Stimulated activated CD4-positive, alpha-beta T cell treated with anti-CD3 and anti-CD28 coated beads, Interleukin-4, amount 100 ng/mL, for 4 hours (primary cell): Measurements from ENCODE around the gene SRRD.
"Not testable (repeated sequence)": the region's sequence is repeated elsewhere in the genome, so short reads cannot be mapped to it uniquely, and the experiment has no call there.

Experiments used
- DNase-seq, 2 experiments: peaks; one replicate each; pipeline ENCODE4 v3.0.0-alpha.2; 2020

Gene SRRD

DNA sequence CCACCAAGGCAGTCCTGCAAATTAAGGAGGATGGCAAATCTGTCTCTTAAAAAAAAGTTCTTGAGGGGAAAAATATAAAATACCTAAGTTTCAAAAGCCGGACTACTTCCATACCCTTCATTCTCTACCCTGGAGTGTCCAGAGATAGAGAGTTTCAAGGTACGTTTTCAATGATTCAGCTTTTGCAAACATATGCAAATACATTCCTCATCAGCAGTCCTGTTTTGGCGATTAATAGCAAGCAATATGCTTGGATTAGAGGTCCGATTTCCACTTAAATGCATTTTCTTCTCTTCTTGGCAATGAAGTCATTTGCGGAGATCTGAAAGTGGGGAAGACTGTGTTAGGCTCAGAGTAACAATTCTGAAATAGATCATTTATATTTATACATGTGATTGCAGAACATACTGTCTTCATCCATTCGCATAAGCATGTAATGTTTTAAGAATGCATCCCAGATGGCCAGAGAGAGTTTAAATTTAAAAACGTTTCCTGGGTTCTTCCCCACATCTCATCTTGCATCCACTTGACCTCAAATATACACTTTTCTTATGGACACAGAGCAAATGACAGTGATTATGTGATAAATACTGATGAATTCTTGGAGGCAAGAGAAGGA, 42.4 kb downstream of the SRRD start:
- no peak for DNase-seq

DNA sequence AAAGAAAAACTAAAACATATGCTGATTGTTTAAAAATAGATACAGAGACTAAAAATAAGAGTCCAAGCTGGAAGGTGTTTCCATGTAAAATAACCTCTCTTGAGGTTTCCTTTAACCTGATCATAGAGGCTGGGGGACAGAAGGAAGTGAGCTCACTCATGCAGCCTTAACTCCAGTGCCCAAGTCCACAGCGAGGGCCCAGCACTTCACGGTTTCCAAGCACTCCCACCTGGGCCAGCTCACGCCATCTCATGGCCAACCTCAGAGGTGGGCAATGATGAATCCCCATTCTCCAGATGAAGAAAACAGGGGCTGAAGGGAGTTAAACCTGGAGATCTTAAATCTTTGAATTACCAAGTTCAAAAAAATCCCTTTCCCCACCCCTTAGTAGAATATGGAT, 43.5 kb downstream of the SRRD start:
- no peak for DNase-seq

DNA sequence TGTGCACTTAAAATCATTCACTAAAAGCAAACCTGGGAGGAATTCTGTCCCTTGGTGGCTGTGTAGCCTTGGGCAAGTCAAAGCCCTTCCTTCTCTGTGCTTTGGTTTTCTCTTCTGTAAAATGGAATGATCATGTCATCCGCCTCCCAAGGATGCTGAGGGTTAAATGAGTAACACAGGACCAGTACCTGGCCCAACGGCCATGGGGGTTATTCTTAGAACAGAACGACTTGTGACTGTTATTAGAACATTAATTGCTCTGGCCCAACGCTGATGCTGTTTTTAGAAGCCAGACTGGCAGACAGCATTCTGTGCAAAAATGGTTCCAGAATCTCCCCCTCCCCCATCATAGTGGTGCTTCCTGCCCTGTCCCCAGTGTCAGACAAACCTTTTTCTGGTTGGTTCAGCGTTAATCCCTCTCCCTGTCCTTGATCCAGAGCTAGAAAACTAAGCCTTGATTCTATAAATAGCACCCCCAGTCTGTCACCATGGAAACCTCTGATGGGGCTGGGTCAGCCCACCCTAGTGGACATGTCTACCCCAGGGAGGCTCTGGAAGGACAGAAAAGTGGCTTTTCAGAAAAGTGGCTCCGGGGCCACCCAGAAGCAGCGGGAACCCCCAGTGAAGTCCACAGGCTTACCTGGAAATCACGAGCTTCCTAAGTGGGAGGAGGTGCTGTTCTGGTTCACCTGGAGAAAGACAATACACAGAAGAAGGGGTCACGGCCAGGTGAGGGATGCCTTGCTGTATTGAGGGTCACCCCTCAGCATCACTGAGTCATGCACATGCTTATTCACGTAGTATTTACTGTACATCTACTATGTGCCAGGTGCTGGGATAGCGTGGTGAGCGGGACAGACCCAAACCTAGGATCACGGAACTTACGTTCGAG, 44.1 kb downstream of the SRRD start:
- no peak for DNase-seq

DNA sequence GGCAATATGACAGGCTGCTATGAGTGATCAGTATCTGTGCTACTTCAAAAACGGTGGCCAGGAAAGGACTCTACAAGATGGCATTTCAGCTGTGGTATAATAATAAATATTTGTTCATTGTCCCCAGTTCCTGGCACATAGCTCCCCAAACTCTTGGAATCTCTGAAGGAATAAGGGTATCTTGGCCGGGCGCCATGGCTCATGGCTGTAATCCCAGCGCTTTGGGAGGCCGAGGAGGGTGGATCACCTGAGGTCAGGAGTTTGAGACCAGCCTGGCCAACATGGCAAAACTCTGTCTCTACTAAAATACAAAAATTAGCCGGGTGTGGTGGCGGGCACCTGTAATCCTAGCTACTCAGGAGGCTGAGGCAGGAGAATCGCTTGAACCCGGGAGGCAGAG, 44.8 kb downstream of the SRRD start:
- not testable (repeated sequence) for DNase-seq

DNA sequence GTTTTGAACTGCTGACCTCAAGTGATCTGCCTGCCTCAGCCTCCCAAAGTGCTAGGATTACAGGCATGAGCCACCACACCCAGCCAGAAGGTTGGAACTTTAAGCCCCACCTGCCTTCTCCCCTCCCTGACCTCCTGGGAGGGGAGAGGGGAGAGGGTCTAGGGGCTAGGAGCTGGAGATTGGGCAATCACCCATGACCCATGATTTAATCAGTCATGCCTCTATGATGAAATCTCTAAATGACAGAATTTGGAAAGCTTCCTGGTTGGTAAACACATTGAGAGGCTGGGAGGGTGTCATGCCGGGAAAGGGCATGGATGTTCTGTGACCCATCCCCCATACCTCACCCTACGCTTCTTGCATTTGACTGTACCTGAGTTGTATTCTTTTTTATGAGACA, 45.7 kb downstream of the SRRD start:
- no peak for DNase-seq

DNA sequence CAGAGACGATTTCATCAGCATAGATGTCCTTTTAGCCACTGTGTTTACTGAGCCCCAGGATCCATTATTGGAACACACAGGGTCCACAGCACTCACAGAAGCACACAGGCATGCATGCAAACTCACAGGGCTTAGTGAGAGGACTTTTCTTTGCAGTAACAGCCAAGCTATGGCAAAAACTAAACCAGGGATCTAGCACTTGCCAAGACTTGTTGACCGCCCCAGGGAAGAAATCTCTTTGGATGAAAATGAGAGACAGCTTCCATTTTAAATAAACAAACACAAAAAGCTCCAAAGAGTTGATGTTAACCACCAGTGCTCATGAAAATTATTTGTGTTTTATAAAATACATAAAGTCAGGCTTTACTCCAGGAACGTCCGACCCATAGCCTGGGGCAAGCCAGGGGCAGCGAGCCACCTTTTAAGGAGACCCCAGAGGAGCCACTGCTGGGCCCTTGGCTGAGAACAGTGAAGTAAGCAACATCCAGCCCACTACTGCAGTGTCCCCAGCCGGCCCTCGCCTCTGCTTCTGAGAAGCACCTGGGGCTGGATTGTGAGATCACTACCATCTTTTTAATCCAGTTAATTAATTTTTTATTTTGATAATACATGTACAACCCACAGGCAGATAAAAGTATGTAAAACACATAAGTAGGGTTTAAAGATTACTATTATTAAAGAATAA, 50.6 kb downstream of the SRRD start:
- DNase-seq: no peak

DNA sequence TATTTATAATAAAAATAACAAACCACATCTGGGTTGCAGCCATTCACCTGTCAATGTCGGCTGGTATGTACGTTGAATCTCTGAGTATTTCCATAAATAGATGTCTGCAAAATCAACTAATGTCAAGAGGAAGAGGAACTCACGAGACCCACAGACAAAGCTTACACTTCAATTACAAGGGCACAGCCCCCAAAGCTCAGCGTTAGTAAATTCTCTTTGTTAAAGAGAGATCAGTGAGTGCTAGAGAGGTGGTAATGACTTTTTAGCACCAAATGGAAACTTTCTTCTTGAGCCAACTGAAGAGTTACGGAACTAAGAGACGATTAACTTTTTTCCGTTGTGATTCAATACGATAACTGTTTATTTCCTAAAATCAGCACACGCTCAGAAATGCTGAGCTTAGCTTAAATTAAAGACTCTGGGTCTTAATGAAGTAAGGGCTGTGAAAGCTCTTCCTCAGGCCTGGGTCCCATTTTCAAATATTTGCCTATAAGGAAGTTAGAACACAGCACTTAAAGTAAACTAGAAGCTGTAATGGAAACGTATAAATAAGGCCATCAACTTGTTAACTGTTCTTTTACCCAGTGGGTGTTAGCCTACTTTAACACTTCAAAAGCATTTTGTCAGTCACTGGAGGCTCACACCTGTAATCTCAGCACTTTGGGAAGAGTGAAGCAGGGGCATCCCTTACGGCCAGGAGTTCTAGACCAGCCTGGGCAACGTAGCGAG, 51.4 kb downstream of the SRRD start:
- DNase-seq: no peak

DNA sequence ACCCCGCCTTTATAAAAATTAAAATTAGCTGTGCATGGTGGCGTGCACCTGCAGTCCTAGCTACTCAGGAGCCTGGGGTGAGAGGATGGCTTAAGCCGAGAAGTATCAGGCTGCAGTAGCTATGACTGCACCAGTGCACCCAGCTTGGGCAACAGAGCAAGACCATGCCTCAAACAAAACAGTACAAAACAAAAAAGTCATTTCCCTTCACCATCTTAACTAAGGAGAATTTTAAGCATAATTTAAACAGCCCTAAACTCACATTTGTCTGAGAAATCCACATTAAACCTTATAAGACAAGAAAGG, 51.9 kb downstream of the SRRD start:
- DNase-seq: no peak

DNA sequence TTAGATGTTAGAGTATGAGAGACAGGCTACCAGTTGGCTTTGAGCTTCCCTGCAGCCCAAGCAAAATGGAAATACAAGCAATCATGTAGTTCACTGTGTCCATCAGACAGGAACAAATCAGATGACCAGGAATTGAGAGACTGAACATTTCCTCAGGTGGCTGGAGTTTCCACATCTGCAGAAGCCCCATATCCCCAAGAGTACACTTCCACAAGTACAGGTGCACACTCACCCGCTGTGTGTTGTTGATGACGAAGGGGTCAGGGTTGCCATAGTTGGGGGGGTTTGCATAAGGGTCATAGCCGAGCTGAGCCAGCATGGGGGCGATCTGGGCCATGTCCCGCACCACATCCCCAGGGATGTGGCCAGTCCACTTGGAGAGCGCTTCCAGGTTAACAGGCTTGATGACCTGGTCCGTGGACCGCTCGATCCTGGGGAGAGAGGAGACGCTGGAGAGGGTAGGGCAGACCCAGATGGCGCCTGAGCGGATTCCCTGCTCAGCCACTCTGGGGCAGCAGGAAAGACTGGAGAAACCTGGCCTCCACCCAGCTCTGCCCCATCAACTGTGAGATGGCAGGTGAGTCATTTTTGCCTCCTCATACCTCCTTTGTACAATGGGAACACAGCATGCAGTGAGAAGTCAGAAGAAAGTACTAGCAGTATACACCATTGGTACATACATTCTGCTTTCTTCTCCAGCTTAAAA, 52.5 kb downstream of the SRRD start:
- no peak for DNase-seq

DNA sequence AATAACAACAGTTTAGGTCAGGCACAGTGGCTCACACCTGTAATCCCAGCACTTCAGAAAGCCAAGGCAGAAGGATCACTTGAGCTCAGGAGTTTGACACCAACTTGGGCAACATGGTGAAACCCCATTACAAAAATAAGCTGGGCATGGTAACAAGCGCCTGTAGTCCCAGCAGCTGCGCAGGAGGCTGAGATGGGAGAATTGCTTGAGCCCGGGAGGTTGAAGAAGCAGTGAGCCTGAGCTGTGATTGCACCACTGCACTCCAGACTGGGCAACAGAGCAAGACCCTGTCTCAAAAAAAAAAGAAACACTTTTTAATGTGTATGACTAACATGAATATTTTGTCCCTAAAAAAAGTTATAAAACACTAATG, 53.1 kb downstream of the SRRD start:
- no peak for DNase-seq

DNA sequence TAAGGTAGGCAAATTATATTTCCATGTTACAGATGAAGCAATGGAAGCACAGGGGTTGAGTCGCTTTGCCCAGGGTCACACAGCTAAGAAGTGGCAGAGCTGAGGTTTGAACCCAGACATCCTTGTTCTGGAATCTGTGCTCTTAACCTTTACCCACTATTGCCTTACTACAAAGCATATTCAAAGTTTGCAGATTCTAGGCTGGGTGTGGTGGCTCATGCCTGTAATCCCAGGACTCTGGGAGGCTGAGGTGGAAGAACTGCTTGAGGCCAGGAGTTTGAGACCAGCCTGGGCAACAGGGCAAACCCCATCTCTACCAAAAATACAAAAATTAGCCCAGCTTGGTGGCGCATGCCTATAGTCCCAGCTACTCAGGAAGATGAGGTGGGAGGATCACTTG, 56.4 kb downstream of the SRRD start:
- no peak for DNase-seq

DNA sequence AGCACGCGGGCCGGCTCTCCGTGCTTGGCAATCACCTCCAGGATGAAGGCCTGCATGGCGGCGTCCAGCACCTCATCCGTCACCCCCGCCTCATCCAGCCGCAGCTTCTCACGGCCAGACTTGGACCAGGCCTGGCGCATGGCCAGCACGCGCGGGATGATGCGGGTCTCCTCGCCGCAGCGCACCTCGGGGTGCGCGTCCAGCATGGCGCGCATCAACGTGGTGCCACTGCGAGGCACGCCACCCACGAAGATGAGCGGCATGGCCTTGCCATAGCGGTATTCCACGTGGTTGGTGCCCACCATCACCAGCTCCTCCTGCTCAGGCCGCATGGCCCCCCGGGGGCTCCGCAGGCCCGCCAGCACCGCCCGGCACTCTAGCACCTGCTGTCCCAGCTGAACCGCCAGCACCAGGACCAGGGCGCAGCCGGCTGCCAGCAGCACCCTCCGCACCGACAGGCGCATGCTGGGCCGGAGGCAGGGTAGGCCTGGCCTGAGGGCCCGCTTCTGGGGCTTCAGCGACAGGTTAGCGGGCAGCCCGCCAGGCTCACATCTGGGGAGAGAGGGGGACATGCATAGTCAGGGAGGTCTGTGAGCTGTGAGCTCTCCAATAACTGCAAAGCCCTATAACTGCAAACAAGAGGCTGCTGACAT, 57.6 kb downstream of the SRRD start:
- no peak for DNase-seq

DNA sequence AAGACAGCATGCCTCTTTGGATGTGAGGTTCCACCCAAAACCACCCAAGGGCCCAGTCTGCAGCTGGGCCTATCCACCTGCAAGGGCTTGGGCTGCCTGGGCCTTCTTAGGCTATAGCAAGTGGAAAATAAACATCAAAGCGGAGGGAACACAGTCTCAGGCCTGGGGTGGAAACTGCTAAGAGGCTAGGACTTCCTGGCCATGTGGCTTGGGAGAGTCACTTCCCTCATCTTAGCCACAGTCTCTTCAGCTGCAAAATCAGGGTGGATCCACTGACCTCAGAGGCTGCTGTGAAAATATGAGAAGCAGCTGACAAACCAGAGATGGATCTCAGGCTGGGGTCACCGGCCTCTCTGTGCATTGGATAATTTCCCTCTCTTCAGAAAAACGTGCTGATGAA, 59.2 kb downstream of the SRRD start:
- DNase-seq: no peak
